ENCODE measurements around the gene KPNA1.
A peak's percentile ranks its signal among the peaks of the same experiment; 100 is the strongest.

KPNA1 gene

DNA sequence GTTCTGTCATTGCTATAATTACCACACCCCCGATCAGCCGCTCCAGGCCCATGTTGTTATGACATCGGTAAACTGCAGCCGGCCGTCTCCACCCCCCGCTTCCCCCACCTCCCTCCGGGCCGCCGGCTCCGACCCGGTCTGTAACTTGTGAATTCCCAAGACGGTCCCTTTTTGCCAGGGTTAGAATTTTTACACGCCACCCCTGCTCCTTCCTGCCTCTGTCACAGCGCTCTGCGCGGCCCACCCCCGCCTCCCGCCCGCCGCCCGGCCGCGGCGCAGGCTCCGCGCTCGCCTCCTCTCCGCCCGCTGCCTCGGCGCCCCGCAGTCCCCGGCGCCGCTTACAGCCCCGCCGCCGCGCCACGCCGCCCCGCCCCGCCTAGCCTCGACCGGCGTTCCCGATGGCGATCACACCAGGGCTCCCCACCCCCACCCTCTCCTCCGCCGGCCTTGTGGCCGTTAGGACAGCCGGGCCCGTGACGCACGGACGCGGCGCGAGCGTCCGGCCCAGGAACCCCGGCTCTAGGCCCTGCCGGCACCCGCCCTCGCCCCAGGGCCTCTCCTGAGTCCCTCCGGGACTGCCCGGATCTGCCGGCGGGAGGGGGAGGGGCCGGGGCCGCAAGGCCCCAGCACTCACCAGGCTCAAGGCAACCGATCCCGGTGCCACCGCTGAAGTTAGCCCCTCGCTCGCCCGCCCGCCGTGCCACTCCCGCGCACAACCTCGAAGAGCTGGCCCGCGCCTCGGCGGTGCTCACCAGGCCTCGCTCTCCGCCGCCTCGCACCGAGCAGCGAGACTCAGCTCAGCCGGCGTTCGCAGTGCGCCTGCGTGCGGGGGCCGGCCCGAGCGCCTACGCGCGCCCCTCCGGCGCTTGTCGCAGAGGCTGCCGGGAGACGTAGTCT, at the start of gene KPNA1:
Gene KPNA1 (minus strand): TSS at position 817 of the 897 bp plus-strand sequence. CDS start 18,374 bp downstream, outside the sequence.
- DNase-seq, result peak in 57 of 58 donors; percentile 34 to 94 (median 81)

GRCh38 chr3:122564155-122564912, 49.6 kb upstream of the KPNA1 start, which contains the start of the genes DTX3L and PARP9:
TSS of gene DTX3L (plus strand) at chr3:122564338. CDS start at chr3:122564427, 89 bp downstream.
TSS of gene PARP9 (minus strand) at chr3:122564300. CDS start at chr3:122559620, 4,680 bp downstream.
- peak in 56 of 58 donors; percentile 6 to 79 (median 48) for DNase-seq

- DNase-seq, result peak in 1 of 58 donors; percentile 7
Observed at GRCh38 chr3:122563717-122564025, 48.9 kb upstream of the KPNA1 start.

GRCh38 chr3:122562923-122563716, 48.4 kb upstream of the KPNA1 start:
- DNase-seq, result no peak

DNA sequence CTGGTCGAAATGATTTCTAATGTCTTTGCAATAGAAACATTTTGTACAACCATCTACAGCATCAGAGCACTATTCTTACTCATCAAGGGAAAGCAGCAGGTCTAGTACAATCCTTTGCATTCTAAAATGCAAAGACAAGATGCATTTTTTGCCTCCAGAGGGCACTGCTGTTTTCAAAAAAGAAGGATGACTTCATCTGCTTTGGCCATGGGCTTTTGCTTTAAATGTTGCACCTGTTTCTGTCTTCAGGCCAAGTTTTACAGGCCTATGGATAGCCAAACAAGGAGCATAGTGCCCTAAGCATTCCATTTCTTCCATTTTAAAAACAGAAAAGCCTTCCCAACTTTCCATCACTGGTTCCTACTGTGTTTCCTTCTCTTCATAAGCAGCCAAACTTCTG, 45.9 kb upstream of the KPNA1 start:
- peak in 3 of 58 donors; percentile 0 to 24 (median 3) for DNase-seq

GRCh38 chr3:122559906-122560305, 45.2 kb upstream of the KPNA1 start:
- DNase-seq, result no peak

DNA sequence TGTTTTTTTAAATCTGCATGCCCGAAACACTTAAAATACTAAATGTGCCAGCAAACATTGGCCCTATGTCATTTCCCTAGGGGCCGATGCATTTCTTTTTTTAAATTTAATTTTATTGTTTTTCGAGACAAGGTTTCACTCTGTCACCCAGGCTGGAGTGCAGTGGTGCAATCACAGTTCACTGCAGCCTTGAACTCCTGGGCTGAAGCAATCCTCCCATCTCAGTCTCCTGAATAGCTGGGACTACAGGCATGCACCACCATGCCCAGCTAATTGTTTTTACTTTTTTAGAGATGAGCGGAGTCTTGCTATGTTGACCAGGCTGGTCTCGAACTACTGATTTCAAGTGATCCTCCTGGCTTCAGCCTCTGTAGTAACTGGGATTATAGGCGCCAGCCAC, 43.9 kb upstream of the KPNA1 start:
- DNase-seq, result no peak

DNA sequence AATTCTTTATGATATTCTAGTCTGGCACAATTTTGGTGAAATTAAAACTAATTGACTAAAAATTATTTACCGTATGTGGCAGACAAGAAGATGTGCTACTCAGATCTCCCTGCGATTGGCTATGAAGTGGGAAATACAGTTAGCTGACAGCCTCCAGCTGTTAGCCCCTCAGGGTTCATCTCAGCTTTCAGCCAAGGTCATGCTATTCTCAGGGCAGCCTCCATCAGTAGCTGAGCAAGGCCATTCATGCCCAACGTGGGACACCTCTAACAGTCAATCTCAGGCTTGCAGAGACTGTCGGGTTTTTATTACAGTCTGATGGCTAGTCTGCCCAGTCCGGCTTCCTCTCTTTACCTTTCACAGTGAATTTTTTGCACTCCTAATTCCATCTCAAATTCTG, 42.6 kb upstream of the KPNA1 start:
- no peak for DNase-seq

DNA sequence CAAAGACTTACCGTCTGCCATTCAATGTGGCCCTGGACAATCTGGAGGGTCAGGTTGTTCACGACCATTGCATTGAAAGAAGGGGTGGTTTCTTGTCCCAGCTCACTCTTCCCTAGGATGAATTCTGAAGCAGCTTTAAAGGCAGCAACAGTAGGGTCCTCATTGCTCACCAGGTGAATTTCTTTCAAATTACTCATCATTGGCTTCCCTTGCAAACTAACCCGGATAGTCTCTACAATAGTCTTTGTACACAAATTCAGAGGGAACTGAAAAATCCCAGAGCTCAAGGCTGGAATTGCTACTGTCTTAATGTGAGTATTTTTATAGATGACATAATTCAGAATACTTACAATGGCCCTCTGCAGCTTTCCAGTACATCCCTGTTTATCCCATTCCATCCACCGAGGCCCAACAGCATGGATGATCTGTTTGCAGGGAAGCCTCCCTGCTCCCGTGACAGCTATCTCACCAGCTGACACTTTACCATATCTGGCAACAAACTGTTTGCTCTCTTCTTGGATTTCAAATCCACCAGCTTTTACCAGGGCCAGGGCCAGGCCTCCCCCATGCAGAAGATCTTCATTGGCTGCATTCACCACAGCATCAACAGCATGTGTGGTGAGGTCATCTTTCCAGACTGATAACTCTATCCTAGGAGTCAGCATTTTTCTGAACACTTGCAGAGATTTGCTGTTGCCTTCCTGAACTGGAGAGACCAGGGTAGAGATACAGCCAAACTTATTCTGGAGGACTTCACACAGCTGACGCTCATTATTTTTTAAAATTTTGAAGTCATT, 40.7 kb upstream of the KPNA1 start:
- no peak for DNase-seq

GRCh38 chr3:122553171-122553570, 38.4 kb upstream of the KPNA1 start:
- DNase-seq, result no peak

- DNase-seq, result no peak
Observed at GRCh38 chr3:122548619-122549018, 33.9 kb upstream of the KPNA1 start.

DNA sequence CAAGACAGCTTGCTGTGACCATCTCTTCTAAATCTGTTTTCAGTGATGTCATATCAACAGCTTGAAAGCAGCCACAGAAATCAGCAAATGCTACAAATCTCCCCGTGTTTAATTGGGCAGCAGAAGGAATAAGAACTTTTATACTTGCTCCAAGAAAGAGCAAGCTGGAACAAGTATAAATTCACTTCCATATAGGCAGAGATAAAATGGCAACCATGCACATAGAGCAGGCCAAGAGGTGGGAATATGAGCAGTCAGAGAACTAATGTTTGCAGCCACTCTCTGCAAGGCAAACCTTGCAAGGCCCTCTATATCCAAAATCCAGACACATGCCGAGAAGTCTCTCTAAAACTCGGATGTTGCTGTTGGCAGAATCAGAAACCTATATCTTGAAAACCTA, 33.3 kb upstream of the KPNA1 start:
- no peak for DNase-seq

DNA sequence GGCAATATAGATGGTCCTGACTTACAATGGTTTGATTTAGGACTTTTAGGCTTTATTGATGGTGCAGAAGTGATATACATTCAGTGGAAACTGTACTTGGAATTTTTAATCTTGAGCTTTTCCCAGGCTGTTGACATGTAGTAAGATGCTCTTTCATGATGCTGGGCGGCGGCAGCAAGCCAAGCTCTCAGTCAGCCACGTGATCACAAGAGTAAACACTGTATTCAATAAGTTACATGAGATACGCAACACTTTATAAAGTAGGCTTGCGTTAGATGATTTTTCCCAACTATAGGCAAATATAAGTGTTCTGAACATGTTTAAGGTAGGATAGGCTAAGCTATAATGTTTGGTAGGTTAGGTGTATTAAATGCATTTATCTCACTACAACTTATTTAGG, 31.4 kb upstream of the KPNA1 start:
- DNase-seq, result no peak

DNA sequence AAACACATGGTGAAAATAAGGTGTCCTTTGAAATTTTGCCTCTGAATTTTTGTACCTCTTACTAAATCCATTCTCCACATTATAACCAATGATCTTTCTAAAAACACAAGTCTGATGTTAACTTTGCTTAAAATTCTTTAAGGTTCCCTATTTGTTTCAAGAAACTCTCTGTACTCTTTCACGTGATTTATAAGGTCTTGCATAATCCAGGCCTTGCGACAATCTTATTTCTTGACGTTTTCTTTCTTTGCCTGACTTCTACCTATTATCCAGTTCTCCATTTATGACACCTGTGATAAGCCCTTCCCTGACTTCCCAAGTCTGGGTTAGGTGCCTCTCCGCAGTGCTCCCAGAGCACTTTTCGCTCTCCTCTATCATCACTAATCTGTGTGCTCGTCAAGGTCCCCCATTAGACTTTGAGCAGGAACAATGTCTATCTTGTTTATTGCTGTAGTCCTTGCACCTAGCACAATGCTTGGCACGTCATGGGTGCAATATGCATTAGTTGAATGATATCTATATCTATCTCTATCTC, 24.3 kb upstream of the KPNA1 start:
- no peak for DNase-seq

DNA sequence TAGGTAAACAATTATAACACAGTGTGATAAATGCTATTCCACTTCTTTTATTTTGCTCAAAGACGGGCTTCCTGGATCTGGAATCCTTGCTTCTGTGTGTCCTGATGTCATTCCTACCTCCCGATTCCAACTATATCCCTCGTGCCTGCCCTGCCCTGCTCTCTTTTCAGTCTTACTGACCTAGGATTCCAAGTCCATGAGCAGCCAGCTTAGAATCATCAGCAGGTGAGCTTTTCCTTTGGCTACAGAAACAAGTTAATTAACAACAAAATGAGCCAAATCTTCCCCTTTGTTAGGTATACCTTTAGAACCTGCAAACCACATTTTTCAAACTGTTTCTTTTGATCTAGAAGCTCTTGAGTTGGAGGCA, 21.9 kb upstream of the KPNA1 start:
- no peak for DNase-seq

- DNase-seq, result no peak
Observed at GRCh38 chr3:122535964-122536631, 21.4 kb upstream of the KPNA1 start.

DNA sequence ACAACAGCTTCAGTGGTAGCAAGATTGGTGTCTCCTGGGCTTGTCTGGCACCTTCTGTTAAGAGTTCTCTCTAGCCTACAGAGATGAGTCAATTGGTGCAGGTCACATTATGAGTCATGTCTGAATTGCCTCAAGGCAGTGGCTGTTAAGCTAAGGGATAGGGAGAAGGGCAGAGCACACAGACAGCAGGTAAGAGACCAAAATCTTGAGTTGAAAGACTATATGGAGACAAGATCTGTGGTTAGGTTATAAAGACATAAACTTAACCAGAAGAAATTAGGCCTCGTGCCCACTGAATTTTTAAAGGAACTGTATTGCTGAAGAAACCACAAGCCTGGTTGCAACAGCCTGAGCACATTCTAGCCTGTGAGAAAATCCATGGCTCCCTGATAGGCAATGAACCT, 19.2 kb upstream of the KPNA1 start:
- DNase-seq, result no peak

GRCh38 chr3:122533480-122533879, 18.7 kb upstream of the KPNA1 start:
- DNase-seq, result no peak

GRCh38 chr3:122530164-122530563, 15.4 kb upstream of the KPNA1 start:
- no peak for DNase-seq

- no peak for DNase-seq
Observed at GRCh38 chr3:122523317-122523716, 8.6 kb upstream of the KPNA1 start.

Data from anterior cingulate cortex (tissue), 58 donors.